HG03575 (cell line): ENCODE measurements around the gene CFAP65.

Experiments
- ATAC-seq: cut with Tn5 transposase; IDR thresholded peaks from one replicate; pipeline ENCODE4 v1.9.1; 2021; ENCODE audit not compliant: unreplicated experiment, insufficient number of reproducible peaks, low FRiP score; ENCODE audit errors: extremely low read depth

The CFAP65 gene

GRCh38 chr2:218984239-218985020, 56.9 kb downstream of the CFAP65 start:
- ATAC-seq = no peak

- ATAC-seq = no peak
Observed at GRCh38 chr2:218983934-218984238, 57.4 kb downstream of the CFAP65 start.

- ATAC-seq = no peak
Observed at GRCh38 chr2:218983263-218983933, 57.9 kb downstream of the CFAP65 start.

GRCh38 chr2:218982586-218983262, 58.6 kb downstream of the CFAP65 start:
- no peak for ATAC-seq

GRCh38 chr2:218981881-218982585, 59.3 kb downstream of the CFAP65 start:
- no peak for ATAC-seq

- ATAC-seq = no peak
Observed at GRCh38 chr2:218981390-218981880, 59.9 kb downstream of the CFAP65 start.

GRCh38 chr2:218980735-218981389, 60.5 kb downstream of the CFAP65 start:
- no peak for ATAC-seq

GRCh38 chr2:218979846-218980734, 61.2 kb downstream of the CFAP65 start:
- no peak for ATAC-seq

- no peak for ATAC-seq
Observed at GRCh38 chr2:218975060-218975777, 66.1 kb downstream of the CFAP65 start.

GRCh38 chr2:218970894-218971293, 70.4 kb downstream of the CFAP65 start:
- ATAC-seq = no peak

- ATAC-seq = no peak
Observed at GRCh38 chr2:218964041-218964771, 77.1 kb downstream of the CFAP65 start.

GRCh38 chr2:218963601-218964000, 77.7 kb downstream of the CFAP65 start:
- no peak for ATAC-seq

- no peak for ATAC-seq
Observed at GRCh38 chr2:218962859-218963492, 78.3 kb downstream of the CFAP65 start.

- no peak for ATAC-seq
Observed at GRCh38 chr2:218961651-218962570, 79.4 kb downstream of the CFAP65 start.

GRCh38 chr2:218961229-218961628, 80.1 kb downstream of the CFAP65 start:
- no peak for ATAC-seq
